Measurements from ENCODE around the gene ZNF256.
A peak's percentile ranks its signal among the peaks of the same experiment; 100 is the strongest.
"Not testable (repeated sequence)": the region's sequence is repeated elsewhere in the genome, so short reads cannot be mapped to it uniquely, and the experiment has no call there.

Gene ZNF256

GRCh38 chr19:57949296-57949695, 1.8 kb upstream of the ZNF256 start:
- Histone ChIP-seq H4K20me1 (peaks cover 0 to 30% (median 0%) of the 10 kb centered on the region in 11 experiments; a peak in 6 of 22 replicates), H3K27me3 (no peaks in the 10 kb centered on the region), H3K36me3 (peaks cover 15 to 20% (median 18%) of the 10 kb centered on the region in 11 experiments), H3K4me1 (peaks cover 15 to 23% (median 18%) of the 10 kb centered on the region in 10 experiments), H3K4me3 (no peak overlapping the region), H3K9me3 (replicated peaks in 1 of 11) (peaks cover 62 to 94% (median 83%) of the 10 kb centered on the region in 11 experiments), H3K4me2 (no peak overlapping the region), H3K9ac (no peak overlapping the region), H3K27ac (no peak overlapping the region)
- no peak for TF ChIP-seq Cebpa-rat (IDR thresholded peaks at IDR 0.05)

GRCh38 chr19:57947088-57947418, 453 bp downstream of the ZNF256 start:
- Histone ChIP-seq H3K4me1 (peaks cover 15 to 23% (median 18%) of the 10 kb centered on the region in 10 experiments), H3K4me3 (peak overlapping the region; percentile 90 to 100 (median 96)), H3K36me3 (peaks cover 37 to 42% (median 41%) of the 10 kb centered on the region in 11 experiments), H4K20me1 (peaks cover 0 to 49% (median 0%) of the 10 kb centered on the region in 11 experiments; a peak in 6 of 22 replicates), H3K9me3 (replicated peaks in 1 of 11) (peaks cover 77 to 94% (median 84%) of the 10 kb centered on the region in 11 experiments), H3K27ac (peak overlapping the region; percentile 86 to 93 (median 91)), H3K9ac (peak overlapping the region; percentile 91 to 97 (median 94)), H3K4me2 (peak overlapping the region; percentile 85 to 98 (median 95)), H3K27me3 (no peaks in the 10 kb centered on the region; a peak in 1 of 22 replicates)
- no peak for TF ChIP-seq Cebpa-rat (IDR thresholded peaks at IDR 0.05)

DNA sequence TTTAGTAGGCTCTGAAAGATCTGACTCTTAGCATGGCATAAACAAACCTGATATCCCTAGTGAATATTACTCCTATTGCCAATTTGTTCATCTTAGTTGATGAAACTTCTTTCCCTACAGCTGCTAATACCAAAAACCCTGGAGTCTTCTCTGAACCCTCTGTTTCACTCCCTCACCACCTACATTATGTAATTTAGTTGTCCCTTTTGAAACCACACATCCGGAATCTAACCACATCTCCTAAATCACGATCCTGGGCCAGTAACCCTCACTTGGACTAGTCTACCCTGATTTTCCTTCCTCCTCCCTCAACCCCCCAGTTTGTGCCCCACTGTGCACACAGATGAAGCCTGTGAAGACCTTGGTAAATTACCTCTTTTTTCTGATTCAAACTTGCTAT, 1.2 kb downstream of the ZNF256 start:
- peak overlapping the region in 10 of 11 experiments; percentile 86 to 93 (median 91); a peak in 19 of 22 replicates for H3K27ac ChIP-seq
- H4K20me1 ChIP-seq = peaks cover 0 to 49% (median 0%) of the 10 kb centered on the region in 11 experiments; a peak in 6 of 22 replicates
- H3K4me3 ChIP-seq = peak overlapping the region; percentile 90 to 100 (median 96)
- peaks cover 15 to 23% (median 18%) of the 10 kb centered on the region in 10 experiments for H3K4me1 ChIP-seq
- H3K9me3 ChIP-seq (replicated peaks in 1 of 11) = peaks cover 81 to 95% (median 89%) of the 10 kb centered on the region in 11 experiments
- peak overlapping the region; percentile 85 to 98 (median 95) for H3K4me2 ChIP-seq
- H3K9ac ChIP-seq = peak overlapping the region; percentile 91 to 97 (median 94)
- no peak for TF ChIP-seq Cebpa-rat (IDR thresholded peaks at IDR 0.05)
- H3K27me3 ChIP-seq = no peaks in the 10 kb centered on the region; a peak in 1 of 22 replicates
- peaks cover 45 to 49% (median 48%) of the 10 kb centered on the region in 11 experiments for H3K36me3 ChIP-seq

DNA sequence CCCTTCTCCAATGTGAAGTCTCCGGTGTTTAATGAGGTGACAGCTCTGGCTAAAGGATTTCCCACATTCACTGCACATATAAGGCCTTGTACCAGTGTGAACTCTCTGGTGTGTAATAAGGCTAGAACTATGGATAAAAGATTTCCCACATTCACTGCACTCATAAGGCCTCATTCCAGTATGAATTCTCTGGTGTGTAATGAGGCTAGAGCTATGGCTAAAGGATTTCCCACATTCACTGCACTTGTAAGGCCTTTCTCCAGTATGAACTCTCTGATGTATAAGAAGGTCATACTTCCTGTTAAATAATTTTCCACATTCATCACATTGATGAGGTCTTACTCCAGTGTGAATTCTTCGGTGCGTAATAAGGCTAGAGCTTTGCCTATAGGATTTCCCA, 5.9 kb downstream of the ZNF256 start:
- Histone ChIP-seq H3K9me3 (replicated peaks in 1 of 11) (peaks cover 97 to 100% (median 100%) of the 10 kb centered on the region in 11 experiments), H3K27me3 (no peaks in the 10 kb centered on the region; a peak in 1 of 22 replicates), H3K9ac (no peak overlapping the region), H3K36me3 (peaks cover 90 to 97% (median 96%) of the 10 kb centered on the region in 11 experiments), H4K20me1 (peaks cover 0 to 43% (median 0%) of the 10 kb centered on the region in 11 experiments; a peak in 6 of 22 replicates), H3K4me1 (peaks cover 13 to 18% (median 15%) of the 10 kb centered on the region in 10 experiments), H3K4me2 (no peak overlapping the region), H3K27ac (no peak overlapping the region), H3K4me3 (peak overlapping the region in 8 of 10 experiments; percentile 5 to 37 (median 31); a peak in 11 of 20 replicates)
- no peak for TF ChIP-seq Cebpa-rat (IDR thresholded peaks at IDR 0.05)

DNA sequence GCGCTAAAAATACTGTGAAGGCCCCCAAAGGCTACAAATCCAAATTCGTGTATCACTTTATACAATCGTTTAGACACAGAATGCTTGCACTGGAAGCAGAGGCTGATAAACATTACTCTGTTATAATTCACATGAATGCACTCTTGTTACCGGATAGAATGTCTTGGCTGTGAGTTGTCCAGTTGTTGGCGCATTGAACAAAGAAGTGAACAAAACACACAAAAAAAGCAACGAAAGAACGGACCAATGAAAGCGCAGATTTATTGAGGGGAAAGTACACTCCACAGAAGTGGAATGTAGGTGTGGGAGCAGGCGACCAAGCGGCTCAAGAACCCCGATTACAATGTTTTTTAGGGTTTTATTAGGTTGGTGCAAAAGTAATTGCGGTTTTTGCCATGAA, 11.8 kb downstream of the ZNF256 start:
- no peak overlapping the region for H3K9ac ChIP-seq
- H3K4me2 ChIP-seq = no peak overlapping the region
- no peaks in the 10 kb centered on the region for H3K27me3 ChIP-seq
- H3K9me3 ChIP-seq (replicated peaks in 1 of 11) = peaks cover 99 to 100% (median 100%) of the 10 kb centered on the region in 11 experiments
- H3K4me1 ChIP-seq = peaks cover 0 to 5% (median 4%) of the 10 kb centered on the region in 10 experiments; a peak in 3 of 20 replicates
- TF ChIP-seq Cebpa-rat (IDR thresholded peaks at IDR 0.05) = no peak
- no peak overlapping the region for H3K27ac ChIP-seq
- peak overlapping the region in 2 of 10 experiments; percentile 66 to 79; a peak in 3 of 20 replicates for H3K4me3 ChIP-seq
- H3K36me3 ChIP-seq = peaks cover 82 to 99% (median 93%) of the 10 kb centered on the region in 11 experiments
- no peaks in the 10 kb centered on the region for H4K20me1 ChIP-seq

DNA sequence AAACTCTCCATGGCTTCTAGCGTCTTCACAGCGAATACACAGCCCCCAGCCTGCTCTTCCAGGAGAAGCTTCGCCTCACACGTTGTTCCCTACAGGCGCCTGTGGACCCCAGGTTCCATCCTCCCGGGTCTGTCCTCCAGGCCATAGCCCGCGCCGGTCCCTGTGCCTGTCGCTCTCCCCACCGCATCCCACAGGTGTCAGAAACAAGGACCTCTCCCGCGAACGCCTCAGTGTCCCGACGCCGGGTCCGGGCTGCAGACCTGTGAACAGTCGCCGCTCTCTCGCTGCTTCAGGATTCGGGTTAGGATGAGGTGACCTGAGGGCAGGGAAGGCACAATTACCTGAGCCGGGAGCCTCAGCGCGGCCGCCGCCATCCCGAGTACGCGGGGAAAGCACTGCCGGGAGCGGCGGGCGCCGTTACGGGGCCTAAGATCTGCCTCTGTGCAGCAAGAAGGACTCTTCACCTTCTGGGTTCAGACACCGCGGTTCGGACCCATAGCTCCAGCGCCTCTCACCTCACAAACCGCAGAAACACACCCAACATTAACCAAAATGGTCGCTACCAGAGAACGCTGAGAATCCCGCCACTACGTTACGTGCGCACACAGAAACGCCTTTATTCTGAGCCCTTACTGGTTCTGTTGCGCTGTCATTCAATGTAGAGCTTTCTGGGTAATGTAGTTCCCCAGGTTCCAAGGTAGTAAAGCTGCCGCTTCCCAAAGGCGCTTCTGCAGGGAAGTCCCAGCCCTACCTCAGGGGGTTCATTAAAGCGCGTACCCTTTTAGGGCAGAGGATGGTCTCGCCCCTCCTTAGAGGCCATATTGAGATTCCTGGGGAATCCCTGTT, 12.5 kb downstream of the ZNF256 start, which contains the start of gene ZNF418:
TSS of gene ZNF418 (minus strand) at position 583 of the 846 bp plus-strand sequence. CDS start 1,580 bp downstream, outside the sequence.
- H3K4me2 ChIP-seq = peak within 1 kb of the TSS; percentile 57 to 86 (median 75)
- H3K4me1 ChIP-seq = peaks cover 0 to 11% (median 5%) of the 10 kb centered on the region in 10 experiments; a peak in 8 of 20 replicates
- peak within 1 kb of the TSS; percentile 66 to 84 (median 77) for H3K4me3 ChIP-seq
- peak within 1 kb of the TSS; percentile 73 to 86 (median 84) for H3K9ac ChIP-seq
- peaks cover 99 to 100% (median 100%) of the 10 kb centered on the region in 11 experiments for H3K9me3 ChIP-seq (replicated peaks in 1 of 11)
- TF ChIP-seq Cebpa-rat (IDR thresholded peaks at IDR 0.05) = no peak
- no peaks in the 10 kb centered on the region for H3K27me3 ChIP-seq
- H3K36me3 ChIP-seq = peaks cover 79 to 99% (median 93%) of the 10 kb centered on the region in 11 experiments
- H3K27ac ChIP-seq = peak within 1 kb of the TSS; percentile 46 to 81 (median 76); a peak in 21 of 22 replicates
- H4K20me1 ChIP-seq = no peaks in the 10 kb centered on the region

DNA sequence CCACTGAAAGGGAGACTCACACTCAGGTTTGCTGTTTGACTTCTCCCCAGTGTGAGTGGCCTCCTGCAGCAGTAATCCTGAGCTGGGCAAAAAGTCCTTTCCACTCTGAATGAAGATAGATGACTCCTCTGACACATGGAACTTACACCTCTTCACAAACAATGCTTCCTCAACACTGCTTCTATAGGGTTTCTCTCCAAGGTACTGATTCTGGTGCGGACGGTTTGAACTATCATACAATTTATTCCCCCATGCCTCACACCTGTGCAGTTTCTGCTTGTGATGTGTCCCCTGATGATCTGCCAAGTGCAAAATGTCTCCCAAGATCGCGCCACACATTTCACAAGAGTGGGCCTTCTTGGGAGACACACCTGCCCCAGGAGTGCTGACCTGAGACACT, 19.9 kb downstream of the ZNF256 start:
- Histone ChIP-seq H4K20me1 (no peaks in the 10 kb centered on the region; a peak in 1 of 22 replicates), H3K4me2 (no peak overlapping the region), H3K27ac (no peak overlapping the region), H3K36me3 (peaks cover 62 to 97% (median 88%) of the 10 kb centered on the region in 11 experiments), H3K9ac (no peak overlapping the region), H3K9me3 (replicated peaks in 1 of 11) (peaks cover 87 to 95% (median 89%) of the 10 kb centered on the region in 11 experiments), H3K27me3 (no peaks in the 10 kb centered on the region), H3K4me3 (no peak overlapping the region), H3K4me1 (peaks cover 0 to 8% (median 0%) of the 10 kb centered on the region in 10 experiments; a peak in 5 of 20 replicates)
- no peak for TF ChIP-seq Cebpa-rat (IDR thresholded peaks at IDR 0.05)

GRCh38 chr19:57916168-57916995, 31.1 kb downstream of the ZNF256 start, which contains the start of gene ZNF417:
Gene ZNF417 (minus strand): TSS chr19:57916592. CDS start chr19:57916411, 181 bp downstream.
- peak within 1 kb of the TSS; percentile 76 to 91 (median 85) for H3K27ac ChIP-seq
- peaks cover 10 to 19% (median 15%) of the 10 kb centered on the region in 10 experiments for H3K4me1 ChIP-seq
- H3K4me2 ChIP-seq = peak within 1 kb of the TSS; percentile 81 to 97 (median 93)
- not testable (repeated sequence) for H3K27me3 ChIP-seq; H3K9me3 ChIP-seq (replicated peaks in 1 of 11)
- H3K9ac ChIP-seq = peak within 1 kb of the TSS; percentile 85 to 95 (median 90)
- H4K20me1 ChIP-seq = peaks cover 0 to 23% (median 3%) of the 10 kb centered on the region in 11 experiments; a peak in 8 of 22 replicates
- peaks cover 32 to 78% (median 44%) of the 10 kb centered on the region in 11 experiments for H3K36me3 ChIP-seq
- peak within 1 kb of the TSS; percentile 79 to 96 (median 88) for H3K4me3 ChIP-seq
